Measurements from ENCODE around the gene CFAP410.

The CFAP410 gene

DNA sequence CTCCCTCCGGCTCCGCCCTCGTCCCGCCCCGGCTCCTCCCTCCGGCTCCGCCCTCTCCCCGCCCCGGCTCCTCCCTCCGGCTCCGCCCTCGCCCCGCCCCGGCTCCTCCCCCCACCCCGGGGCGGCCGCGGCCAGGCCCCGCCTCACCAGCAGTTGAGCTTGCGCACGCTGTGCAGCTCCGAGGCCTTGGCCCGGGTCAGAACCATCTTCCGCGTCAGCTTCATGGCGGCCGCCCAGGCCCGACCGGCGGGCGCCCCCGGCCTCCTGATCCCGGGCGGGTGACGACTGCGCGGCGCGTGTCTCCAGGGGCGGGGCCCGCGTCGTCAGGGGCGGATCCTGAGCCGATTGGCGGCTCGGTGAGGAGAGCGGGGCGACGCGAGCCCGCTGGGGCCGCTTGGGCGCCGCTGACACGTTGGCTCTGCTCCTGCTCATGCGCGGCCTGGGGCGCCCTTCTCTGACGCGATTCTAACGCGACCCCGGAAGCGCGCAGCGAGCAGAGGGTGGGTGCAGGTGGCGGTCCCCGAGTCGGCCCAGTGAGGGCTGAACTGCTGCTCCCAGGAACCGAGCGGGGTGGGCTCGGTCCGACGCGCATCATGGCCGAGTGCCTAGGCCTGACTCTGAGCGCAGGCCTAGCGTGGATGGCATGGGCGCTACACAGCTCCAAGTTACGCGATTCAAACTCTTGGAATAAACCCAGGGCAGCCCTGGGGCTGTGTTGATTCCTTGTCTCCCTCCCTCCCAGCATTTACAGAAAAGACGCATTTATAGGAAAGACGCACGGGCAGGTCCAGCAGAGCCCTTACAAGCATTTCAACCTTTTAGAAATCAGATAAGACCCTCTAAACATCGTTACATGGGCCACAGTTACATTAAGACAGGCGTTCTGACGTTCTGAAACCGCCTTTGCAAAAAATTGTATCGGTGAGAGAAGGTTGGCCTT, at the start of gene CFAP410:
Gene CFAP410 (minus strand): TSS at position 420 of the 940 bp plus-strand sequence. CDS start 196 bp downstream, at position 224.
- peak; percentile 90 to 92 for DNase-seq

- DNase-seq = no peak
Measured at GRCh38 chr21:44384968-44385367, 45.8 kb upstream of the CFAP410 start.

DNA sequence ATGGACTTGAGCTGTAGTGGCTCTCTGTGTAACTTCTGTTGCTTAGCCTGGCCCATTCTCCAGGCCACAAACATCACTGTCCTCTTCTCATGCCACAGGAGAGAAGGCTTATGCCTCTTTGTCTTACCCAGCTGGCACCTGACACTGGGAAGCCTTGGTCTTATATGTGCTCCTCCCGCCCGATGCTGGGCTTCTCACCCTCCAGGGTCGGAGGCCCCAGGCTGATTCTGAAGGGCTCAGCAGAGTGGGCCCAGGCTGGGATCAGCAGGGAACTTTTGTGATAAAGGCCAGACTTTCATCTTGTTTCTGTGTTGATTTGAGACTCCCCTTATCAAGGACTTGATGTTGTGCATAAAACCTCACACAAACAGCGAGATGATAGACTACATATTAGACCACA, 44.0 kb upstream of the CFAP410 start:
- no peak for DNase-seq

GRCh38 chr21:44382536-44382935, 43.3 kb upstream of the CFAP410 start:
- no peak for DNase-seq

DNA sequence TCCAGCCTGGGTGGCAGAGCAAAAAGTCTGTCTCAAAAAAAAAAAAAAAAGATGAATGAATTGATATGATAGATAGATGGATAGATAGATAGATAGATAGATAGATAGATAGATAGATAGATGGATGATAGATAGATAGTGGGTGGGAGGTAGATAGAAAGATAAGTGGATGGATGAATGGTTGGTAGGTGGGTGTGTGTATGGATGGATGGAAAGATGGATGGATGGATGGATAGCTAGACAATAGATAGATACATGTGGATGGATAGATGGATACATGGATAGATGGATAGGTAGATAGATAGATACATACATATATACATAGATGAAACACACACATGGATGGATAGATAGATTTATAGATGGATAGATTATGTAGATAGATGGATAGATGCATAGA, 42.7 kb upstream of the CFAP410 start:
- no peak for DNase-seq

DNA sequence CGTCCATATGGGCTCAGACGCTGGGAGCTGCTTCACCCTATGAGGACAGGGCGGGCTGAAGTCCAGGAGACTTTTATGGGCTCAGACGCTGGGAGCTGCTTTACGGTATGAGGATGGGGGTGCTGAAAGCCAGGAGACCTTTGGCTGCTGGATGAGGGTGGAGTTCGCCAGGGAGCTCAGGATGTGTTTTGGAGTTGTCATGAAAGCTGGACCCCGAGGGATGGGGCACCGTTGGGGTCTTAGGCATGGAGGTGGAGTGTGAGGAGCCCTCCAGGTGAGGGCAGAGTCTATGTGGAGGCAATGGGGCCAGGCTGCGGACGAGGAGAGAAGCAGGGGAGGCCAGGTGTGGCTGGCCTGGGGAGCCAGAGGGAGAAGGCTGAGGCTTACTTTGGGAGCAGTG, 41.7 kb upstream of the CFAP410 start:
- DNase-seq = no peak

DNA sequence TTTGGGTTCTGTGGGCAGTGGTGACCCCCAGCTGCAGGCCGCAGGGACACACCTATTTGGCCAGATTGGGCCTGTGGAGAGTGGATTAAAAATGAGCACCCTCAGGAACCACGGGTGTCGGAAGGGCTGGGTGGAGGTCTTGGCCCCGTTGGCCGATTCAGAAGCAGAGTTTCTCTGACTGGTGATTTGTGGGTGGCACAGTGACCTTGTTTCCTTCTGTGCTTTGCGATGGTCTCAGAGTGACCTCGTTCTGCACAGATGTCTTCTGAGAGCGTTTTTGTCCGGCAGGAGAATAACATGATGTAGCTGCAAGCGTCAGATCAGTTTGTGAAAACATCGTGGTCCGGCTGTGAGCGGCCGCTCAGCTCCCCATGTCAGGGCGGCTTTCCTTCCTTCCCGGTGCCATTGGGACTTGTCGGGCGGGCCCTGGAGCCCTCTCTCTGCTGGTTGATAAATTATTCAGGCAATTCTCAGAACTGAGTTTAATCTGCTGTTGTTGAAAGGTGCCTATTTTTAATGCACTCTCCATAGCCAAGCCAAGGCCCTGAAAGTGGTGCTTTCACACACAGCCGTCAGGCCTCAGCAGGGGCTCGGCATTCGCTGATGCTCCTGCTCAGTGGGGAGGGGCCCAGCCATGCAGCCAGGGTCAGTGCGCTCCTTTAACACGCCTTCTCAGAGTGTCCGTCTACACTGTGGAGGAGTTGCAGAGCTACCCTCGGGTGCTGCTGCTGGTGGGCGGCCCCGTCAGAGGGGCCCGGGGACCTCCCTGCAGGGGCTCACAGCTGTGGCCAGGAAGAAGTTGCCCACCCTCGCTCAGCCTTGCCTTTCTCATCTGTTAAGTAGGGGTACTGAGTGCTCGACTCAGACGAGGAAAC, 41.0 kb upstream of the CFAP410 start:
- no peak for DNase-seq

DNA sequence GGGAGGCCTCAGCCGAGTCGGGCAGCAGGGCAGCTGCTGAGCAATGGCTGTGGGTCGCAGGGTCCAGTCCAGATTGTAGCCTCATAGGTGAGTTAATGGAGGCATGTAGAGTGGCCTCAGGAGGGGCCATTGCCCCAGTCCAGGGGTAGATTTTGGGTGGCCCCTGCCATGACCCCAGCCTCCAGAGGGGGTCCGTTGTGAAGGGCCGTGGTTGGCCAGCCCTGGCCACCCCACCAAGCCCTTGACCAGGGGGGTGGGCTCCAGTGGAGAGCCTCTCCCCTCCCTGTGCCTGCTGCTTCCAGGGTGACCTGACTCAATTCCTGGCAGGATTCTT, 40.3 kb upstream of the CFAP410 start:
- no peak for DNase-seq

- no peak for DNase-seq
Measured at GRCh38 chr21:44378646-44379514, 39.7 kb upstream of the CFAP410 start.

GRCh38 chr21:44377922-44378645, 38.9 kb upstream of the CFAP410 start:
- no peak for DNase-seq

- DNase-seq = no peak
Measured at GRCh38 chr21:44377201-44377921, 38.2 kb upstream of the CFAP410 start.

- DNase-seq = no peak
Measured at GRCh38 chr21:44376606-44377005, 37.4 kb upstream of the CFAP410 start.

DNA sequence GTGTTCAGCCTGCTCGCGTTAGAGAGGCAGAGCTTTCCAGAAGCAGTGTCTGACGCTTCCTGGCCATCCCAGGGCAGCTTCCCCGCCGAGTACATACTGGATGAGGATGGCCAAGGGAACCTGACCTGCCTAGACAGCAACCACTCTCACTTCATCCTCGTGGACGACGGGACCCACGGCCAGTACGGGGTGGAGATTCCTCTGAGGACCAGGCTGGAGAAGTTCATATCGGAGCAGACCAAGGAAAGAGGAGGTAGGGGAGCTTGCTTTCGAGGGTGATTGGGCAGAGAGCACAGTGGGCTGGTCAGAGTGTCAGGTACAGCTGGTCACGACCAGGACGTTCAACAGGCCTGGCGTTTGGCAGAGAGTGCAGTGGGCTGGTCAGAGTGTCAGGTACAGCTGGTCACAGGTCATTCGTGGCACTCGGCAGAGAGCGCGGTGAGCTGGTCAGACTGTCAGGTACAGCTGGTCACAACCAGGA, 36.6 kb upstream of the CFAP410 start:
- no peak for DNase-seq

- DNase-seq = no peak
Measured at GRCh38 chr21:44375281-44375651, 36.1 kb upstream of the CFAP410 start.

DNA sequence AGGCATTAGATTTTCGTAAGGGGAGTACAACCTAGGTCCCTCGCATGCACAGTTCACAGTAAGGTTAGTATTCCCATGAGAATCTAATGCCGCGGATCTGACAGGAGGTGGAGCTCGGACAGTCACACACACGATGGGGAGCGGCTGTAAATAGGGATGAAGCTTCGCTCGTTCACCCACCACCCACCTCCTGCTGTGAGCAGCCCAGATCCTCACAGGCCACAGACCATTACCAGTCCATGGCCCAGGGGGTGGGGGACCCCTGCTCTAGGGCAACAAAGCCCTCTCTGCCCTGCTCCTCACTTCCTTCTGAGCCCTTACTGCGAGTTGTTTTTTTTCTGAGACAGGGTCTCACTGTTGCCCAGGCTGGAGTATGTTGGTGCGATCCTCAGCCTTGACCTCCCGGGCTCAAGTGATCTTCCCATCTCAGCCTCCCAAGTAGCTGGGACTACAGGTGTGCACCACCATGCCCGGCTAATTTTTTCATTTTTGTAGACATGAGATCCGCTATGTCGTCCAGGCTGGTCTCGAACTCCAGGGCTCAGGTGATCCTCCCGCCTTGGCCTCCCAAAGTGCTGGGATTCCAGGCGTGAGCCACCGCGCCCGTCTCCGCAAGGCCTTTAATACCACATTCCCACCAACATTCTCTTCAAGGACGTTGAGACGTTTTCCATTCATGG, 35.6 kb upstream of the CFAP410 start:
- no peak for DNase-seq

- no peak for DNase-seq
Measured at GRCh38 chr21:44372616-44373015, 33.4 kb upstream of the CFAP410 start.

GRCh38 chr21:44371596-44371995, 32.4 kb upstream of the CFAP410 start:
- DNase-seq = no peak

DNA sequence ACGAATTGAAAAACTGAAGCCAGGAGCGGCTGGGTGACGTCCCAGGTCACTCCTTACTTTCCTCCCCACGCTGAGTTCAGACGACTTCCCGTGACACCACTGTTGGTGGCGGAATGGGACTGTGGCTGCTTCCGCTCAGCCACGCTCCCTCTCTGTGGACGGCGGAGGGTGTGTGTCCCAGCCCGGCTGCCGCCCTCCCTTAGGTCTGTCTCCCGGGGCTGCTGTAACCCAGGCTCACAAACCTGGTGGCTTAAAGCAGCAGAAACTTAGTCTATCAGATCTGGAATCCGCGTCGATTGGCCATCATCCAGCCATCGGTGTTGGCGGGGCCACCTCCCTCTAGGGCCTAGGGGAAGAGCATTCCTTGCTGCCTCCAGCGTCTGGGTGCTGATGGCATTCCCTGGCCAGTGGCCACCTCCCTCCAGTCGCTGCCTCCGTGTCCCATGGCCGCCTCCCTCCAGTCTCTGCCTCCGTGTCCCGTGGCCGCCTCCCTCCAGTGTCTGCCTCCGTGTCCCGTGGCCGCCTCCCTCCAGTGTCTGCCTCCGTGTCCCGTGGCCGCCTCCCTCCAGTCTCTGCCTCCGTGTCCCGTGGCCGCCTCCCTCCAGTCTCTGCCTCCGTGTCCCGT, 31.7 kb upstream of the CFAP410 start:
- no peak for DNase-seq

DNA sequence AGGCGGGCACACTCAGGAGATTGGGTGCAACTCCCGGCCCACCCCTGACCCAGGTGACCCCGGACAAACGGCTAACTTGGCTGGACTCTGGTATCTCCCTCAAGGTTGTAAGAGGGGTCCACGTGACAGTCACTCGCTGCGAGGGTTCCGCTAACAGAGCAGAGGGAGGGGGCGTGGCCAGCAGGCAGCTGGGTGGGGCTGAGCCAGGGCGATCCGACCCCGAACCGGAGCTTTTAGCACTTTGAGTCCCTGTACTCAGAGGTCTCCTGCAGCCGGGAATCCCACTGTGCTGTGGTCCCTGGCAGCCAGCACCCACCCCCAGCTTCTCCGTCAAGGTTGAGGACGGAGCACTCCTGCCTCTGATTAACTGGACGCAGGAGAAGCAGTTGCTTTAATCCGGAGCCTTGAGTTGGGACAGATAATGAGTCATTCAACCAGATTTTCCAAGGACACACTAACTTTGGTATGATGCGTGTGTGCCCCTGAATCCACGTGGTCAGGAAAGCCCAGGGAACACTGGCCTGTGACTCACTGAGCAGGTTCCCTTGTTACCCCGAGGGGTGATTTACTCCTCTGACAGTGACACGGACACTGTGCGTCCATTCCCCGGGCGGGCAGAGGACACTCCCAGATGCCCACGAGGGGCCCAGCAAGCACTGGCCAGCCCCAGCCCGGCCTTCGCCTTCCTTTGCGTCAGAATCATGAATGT, 31.0 kb upstream of the CFAP410 start:
- DNase-seq = no peak

Measured in activated CD4-positive, alpha-beta T cell treated with anti-CD3 and anti-CD28 coated beads, Interleukin-2, amount 50 U/mL, for 4 hours (primary cell).